ENCODE results near the gene EEF1B2. TPM values are rescaled to one million over a fixed set of nuclear protein-coding genes. Genes with fewer than 3 reads are reported as not detected.

EEF1B2 gene
- total and polyA plus RNA-seq, 2 of the 13 experiments (the other 11 are each of a cell fraction or from before 2014, with no cell fraction given), result 1,284 to 1,731 TPM

DNA sequence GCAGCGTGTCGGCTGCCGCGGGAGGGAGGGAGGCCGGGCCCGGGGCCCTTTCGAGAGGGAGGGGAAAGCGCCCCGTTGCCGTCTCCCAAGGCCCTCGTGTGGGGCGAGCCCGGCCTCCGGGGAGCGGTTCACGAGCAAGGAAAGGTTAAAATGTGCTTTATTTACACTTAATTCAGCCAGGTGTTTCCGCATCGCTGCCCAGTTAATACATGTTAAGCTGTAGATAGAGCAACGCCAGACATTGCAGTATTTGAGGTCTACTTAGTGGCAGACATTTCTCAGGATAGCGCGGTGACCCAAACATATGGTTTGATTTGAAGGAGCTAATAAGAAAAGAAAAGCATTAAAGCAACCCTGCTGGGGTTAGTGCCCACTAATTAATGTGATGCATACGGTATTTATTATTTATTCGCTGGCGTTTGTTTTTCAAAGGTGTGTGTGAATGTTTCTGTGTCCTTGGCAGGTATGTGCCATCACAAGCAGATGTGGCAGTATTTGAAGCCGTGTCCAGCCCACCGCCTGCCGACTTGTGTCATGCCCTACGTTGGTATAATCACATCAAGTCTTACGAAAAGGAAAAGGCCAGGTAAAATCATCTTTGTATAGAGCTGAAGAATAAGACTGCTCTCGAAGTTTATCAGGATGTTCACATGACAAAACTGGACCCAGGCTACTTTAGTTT is 571 bp downstream of the EEF1B2 start (continued):
- TF ChIP-seq ZNF260 (CRISPR knock-in tag; IDR thresholded peaks at IDR 0.05; ENCODE audit: borderline replicate concordance, low read depth) (no peak), ZNF138 (CRISPR knock-in tag; IDR thresholded peaks at IDR 0.05; ENCODE audit: low read depth) (no peak), MAZ (IDR thresholded peaks at IDR 0.05; ENCODE audit: borderline replicate concordance, low read depth, low read length) (no peak), MAZ (CRISPR knock-in tag; IDR thresholded peaks at IDR 0.05; ENCODE audit: low read depth) (no peak), ATF1 (CRISPR knock-in tag; IDR thresholded peaks at IDR 0.05) (no peak), MIER3 (CRISPR knock-in tag; IDR thresholded peaks at IDR 0.05; ENCODE audit: borderline replicate concordance) (no peak), TOE1 (CRISPR knock-in tag; IDR thresholded peaks at IDR 0.05) (no peak; the same call in 1 of the 2 replicates), SRSF1 (optimal IDR thresholded peaks at IDR 0.05; ENCODE audit: low read depth, low read length) (no peak), ZFY (CRISPR knock-in tag; IDR thresholded peaks at IDR 0.05) (no peak), ZNF749 (CRISPR knock-in tag; IDR thresholded peaks at IDR 0.05; ENCODE audit: borderline replicate concordance) (peak; percentile 60; the same call in 1 of the 2 replicates), TARDBP (CRISPR knock-in tag; IDR thresholded peaks at IDR 0.05) (no peak), ZNF792 (CRISPR knock-in tag; IDR thresholded peaks at IDR 0.05) (no peak; the same call in 1 of the 2 replicates), ZNF839 (CRISPR knock-in tag; IDR thresholded peaks at IDR 0.05; ENCODE audit: borderline replicate concordance) (no peak), ZNF282 (IDR thresholded peaks at IDR 0.05; ENCODE audit: partially characterized antibody) (no peak), THAP11 (CRISPR knock-in tag; IDR thresholded peaks at IDR 0.05) (no peak), TGIF2 (CRISPR knock-in tag; IDR thresholded peaks at IDR 0.05) (no peak), SNRNP70 (IDR thresholded peaks at IDR 0.05; ENCODE audit: low read depth, low read length) (no peak), ZNF607 (CRISPR knock-in tag; IDR thresholded peaks at IDR 0.05; ENCODE audit: borderline replicate concordance) (no peak), ZNF20 (CRISPR knock-in tag; IDR thresholded peaks at IDR 0.05) (0 out of 2 replicates have a peak, but pooled peaks have one; percentile 6)
- TF ChIP-seq, protein P1, sequence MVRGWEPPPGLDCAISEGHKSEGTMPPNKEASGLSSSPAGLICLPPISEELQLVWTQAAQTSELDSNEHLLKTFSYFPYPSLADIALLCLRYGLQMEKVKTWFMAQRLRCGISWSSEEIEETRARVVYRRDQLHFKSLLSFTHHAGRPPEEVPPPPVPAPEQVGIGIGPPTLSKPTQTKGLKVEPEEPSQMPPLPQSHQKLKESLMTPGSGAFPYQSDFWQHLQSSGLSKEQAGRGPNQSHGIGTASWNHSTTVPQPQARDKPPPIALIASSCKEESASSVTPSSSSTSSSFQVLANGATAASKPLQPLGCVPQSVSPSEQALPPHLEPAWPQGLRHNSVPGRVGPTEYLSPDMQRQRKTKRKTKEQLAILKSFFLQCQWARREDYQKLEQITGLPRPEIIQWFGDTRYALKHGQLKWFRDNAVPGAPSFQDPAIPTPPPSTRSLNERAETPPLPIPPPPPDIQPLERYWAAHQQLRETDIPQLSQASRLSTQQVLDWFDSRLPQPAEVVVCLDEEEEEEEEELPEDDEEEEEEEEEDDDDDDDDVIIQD (CRISPR knock-in tag; IDR thresholded peaks at IDR 0.05; ENCODE audit: low read depth), result no peak
- TF ChIP-seq, protein P2, sequence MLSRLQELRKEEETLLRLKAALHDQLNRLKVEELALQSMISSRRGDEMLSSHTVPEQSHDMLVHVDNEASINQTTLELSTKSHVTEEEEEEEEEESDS (CRISPR knock-in tag; IDR thresholded peaks at IDR 0.05; ENCODE audit: borderline replicate concordance), result no peak
- TF ChIP-seq, protein P3, sequence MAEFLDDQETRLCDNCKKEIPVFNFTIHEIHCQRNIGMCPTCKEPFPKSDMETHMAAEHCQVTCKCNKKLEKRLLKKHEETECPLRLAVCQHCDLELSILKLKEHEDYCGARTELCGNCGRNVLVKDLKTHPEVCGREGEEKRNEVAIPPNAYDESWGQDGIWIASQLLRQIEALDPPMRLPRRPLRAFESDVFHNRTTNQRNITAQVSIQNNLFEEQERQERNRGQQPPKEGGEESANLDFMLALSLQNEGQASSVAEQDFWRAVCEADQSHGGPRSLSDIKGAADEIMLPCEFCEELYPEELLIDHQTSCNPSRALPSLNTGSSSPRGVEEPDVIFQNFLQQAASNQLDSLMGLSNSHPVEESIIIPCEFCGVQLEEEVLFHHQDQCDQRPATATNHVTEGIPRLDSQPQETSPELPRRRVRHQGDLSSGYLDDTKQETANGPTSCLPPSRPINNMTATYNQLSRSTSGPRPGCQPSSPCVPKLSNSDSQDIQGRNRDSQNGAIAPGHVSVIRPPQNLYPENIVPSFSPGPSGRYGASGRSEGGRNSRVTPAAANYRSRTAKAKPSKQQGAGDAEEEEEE (CRISPR knock-in tag; IDR thresholded peaks at IDR 0.05; ENCODE audit: borderline replicate concordance), result no peak
- TF ChIP-seq, protein P4, sequence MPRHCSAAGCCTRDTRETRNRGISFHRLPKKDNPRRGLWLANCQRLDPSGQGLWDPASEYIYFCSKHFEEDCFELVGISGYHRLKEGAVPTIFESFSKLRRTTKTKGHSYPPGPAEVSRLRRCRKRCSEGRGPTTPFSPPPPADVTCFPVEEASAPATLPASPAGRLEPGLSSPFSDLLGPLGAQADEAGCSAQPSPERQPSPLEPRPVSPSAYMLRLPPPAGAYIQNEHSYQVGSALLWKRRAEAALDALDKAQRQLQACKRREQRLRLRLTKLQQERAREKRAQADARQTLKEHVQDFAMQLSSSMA (CRISPR knock-in tag; IDR thresholded peaks at IDR 0.05), result no peak
- TF ChIP-seq, protein P5, sequence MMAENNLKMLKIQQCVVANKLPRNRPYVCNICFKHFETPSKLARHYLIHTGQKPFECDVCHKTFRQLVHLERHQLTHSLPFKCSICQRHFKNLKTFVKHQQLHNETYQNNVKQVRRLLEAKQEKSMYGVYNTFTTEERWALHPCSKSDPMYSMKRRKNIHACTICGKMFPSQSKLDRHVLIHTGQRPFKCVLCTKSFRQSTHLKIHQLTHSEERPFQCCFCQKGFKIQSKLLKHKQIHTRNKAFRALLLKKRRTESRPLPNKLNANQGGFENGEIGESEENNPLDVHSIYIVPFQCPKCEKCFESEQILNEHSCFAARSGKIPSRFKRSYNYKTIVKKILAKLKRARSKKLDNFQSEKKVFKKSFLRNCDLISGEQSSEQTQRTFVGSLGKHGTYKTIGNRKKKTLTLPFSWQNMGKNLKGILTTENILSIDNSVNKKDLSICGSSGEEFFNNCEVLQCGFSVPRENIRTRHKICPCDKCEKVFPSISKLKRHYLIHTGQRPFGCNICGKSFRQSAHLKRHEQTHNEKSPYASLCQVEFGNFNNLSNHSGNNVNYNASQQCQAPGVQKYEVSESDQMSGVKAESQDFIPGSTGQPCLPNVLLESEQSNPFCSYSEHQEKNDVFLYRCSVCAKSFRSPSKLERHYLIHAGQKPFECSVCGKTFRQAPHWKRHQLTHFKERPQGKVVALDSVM (CRISPR knock-in tag; IDR thresholded peaks at IDR 0.05), result peak; percentile 22; the same call in 1 of the 2 replicates
